Neural cell (in vitro differentiated cells): ENCODE results near the gene ZNF761. TPM values are rescaled to one million over a fixed set of nuclear protein-coding genes. Genes with fewer than 3 reads are reported as not detected.
A peak's percentile ranks its signal among the peaks of the same experiment; 100 is the strongest.
"Not testable (repeated sequence)": the region's sequence is repeated elsewhere in the genome, so short reads cannot be mapped to it uniquely, and the experiment has no call there.

ENCODE experiments used
- H2AFZ ChIP-seq: fragments of 200-600, 300-800 bp; sonication (generic), shearing (Covaris generic); 2 replicates; pipeline ENCODE4 v1.6.0; 2014; ENCODE audit warnings: low read depth, mild to moderate bottlenecking, antibody characterized with exemption, low read length, moderate library complexity
- H3F3A ChIP-seq: fragments of 200-600 bp; shearing (Covaris generic); 2 replicates; pipeline ENCODE4 v1.6.1; 2016; ENCODE audit warnings: mild to moderate bottlenecking, moderate library complexity, mixed read lengths, antibody characterized with exemption, low read length; ENCODE audit not compliant: insufficient read depth, poor library complexity, severe bottlenecking
- H3K27ac ChIP-seq: fragments of 200-600, 300-800 bp; sonication (generic), shearing (Covaris generic); 2 replicates; pipeline ENCODE4 v1.5.1; 2014; ENCODE audit warnings: mild to moderate bottlenecking, low read length, moderate library complexity
- H3K27me3 ChIP-seq: fragments of 300-800, 200-600 bp; sonication (generic), shearing (Covaris generic); 2 replicates; pipeline ENCODE4 v1.6.0; 2014; ENCODE audit warnings: mild to moderate bottlenecking, low read depth, low read length, moderate library complexity; ENCODE audit not compliant: insufficient read depth
- H3K36me3 ChIP-seq: fragments of 300-800, 200-600 bp; sonication (generic), shearing (Covaris generic); 2 replicates; pipeline ENCODE4 v1.5.1; 2014; ENCODE audit warnings: mild to moderate bottlenecking, antibody characterized with exemption, low read length, moderate library complexity; ENCODE audit not compliant: insufficient read depth
- H3K4me2 ChIP-seq: fragments of 300-800, 200-600 bp; sonication (generic), shearing (Covaris generic); 2 replicates; pipeline ENCODE4 v1.6.0; 2014; ENCODE audit warnings: mild to moderate bottlenecking, low read length
- H3K4me3 ChIP-seq: fragments of 300-800, 200-600 bp; sonication (generic), shearing (Covaris generic); 2 replicates; pipeline ENCODE4 v1.5.1; 2014; ENCODE audit warnings: mild to moderate bottlenecking, low read length, moderate library complexity
- H3K79me2 ChIP-seq: fragments of 200-600 bp; shearing (Covaris generic); replicated peaks from 2 replicates; pipeline ENCODE4 v1.6.0; 2014; ENCODE audit warnings: mild to moderate bottlenecking, low read length, moderate library complexity; ENCODE audit not compliant: insufficient read depth
- H3K9ac ChIP-seq: fragments of 300-800, 200-600 bp; sonication (generic), shearing (Covaris generic); 2 replicates; pipeline ENCODE4 v1.6.1; 2016; ENCODE audit warnings: mild to moderate bottlenecking, low read length, mixed read lengths
- H3K9me2 ChIP-seq: fragments of 200-600 bp; shearing (Covaris generic); 2 replicates; pipeline ENCODE4 v1.6.1; 2016; ENCODE audit warnings: mild to moderate bottlenecking, low read length, mixed read lengths; ENCODE audit not compliant: insufficient read depth
- H3K9me3 ChIP-seq: fragments of 200-600, 300-800 bp; sonication (generic), shearing (Covaris generic); 2 replicates; pipeline ENCODE4 v1.6.1; 2016; ENCODE audit warnings: mild to moderate bottlenecking, mixed run types, low read length, moderate library complexity, mixed read lengths
- H4K20me1 ChIP-seq: fragments of 200-600 bp; shearing (Covaris generic); 2 replicates; pipeline ENCODE4 v1.6.1; 2016; ENCODE audit warnings: mild to moderate bottlenecking, mixed run types; ENCODE audit not compliant: insufficient read depth
- CTCF ChIP-seq: fragments of 450-650 bp; IDR thresholded peaks from 2 replicates; pipeline ENCODE4 v1.5.1; 2014; ENCODE audit warnings: antibody characterized with exemption, mild to moderate bottlenecking, moderate library complexity; ENCODE audit not compliant: poor library complexity, severe bottlenecking
- EP300 ChIP-seq: fragments of 450-650 bp; conservative IDR thresholded peaks from 2 replicates; pipeline ENCODE4 v1.6.1; 2014; ENCODE audit warnings: antibody characterized with exemption, mild to moderate bottlenecking, moderate library complexity; ENCODE audit not compliant: poor library complexity, severe bottlenecking
- EZH2 ChIP-seq: fragments of 200-600, 300-800 bp; shearing (Covaris generic), sonication (generic); IDR thresholded peaks from 2 replicates; pipeline ENCODE4 v1.6.1; 2014; ENCODE audit warnings: antibody characterized with exemption, low read length, borderline replicate concordance, mild to moderate bottlenecking; ENCODE audit not compliant: insufficient read depth, poor library complexity, severe bottlenecking
- MXI1 ChIP-seq: fragments of 450-650 bp; conservative IDR thresholded peaks from 2 replicates; pipeline ENCODE4 v1.6.1; 2014; ENCODE audit warnings: antibody characterized with exemption, mild to moderate bottlenecking; ENCODE audit not compliant: poor library complexity, severe bottlenecking
- POLR2AphosphoS5 ChIP-seq: IDR thresholded peaks from 2 replicates; pipeline ENCODE4 v1.6.1; 2012
- RAD21 ChIP-seq: fragments of 450-650 bp; conservative IDR thresholded peaks from 2 replicates; pipeline ENCODE4 v1.6.1; 2014; ENCODE audit warnings: antibody characterized with exemption, mild to moderate bottlenecking, moderate library complexity
- REST ChIP-seq: IDR thresholded peaks from 2 replicates; pipeline ENCODE4 v1.6.1; 2012; ENCODE audit warnings: borderline replicate concordance
- SMC3 ChIP-seq: fragments of 450-650 bp; conservative IDR thresholded peaks from 2 replicates; pipeline ENCODE4 v1.6.1; 2014; ENCODE audit warnings: antibody characterized with exemption, mild to moderate bottlenecking, moderate library complexity; ENCODE audit not compliant: poor library complexity
- TAF1 ChIP-seq: IDR thresholded peaks from 2 replicates; pipeline ENCODE4 v1.6.1; 2012; ENCODE audit warnings: low read depth
- polyA plus RNA-seq: library from polyadenylated mRNA; depleted of rRNA; stranded (reverse); fragments of >200 nt; gene quantifications from 2 replicates; pipeline ENCODE4 v1.2.3, GENCODE V29; 2014

ZNF761 gene
- polyA plus RNA-seq, 1 donor from 2014 or later: 16.8 TPM

GRCh38 chr19:53394974-53395839 is 36.6 kb upstream of the ZNF761 start, which contains the start of gene ZNF765:
TSS of gene ZNF765 (plus strand) at chr19:53395149. CDS start at chr19:53398016, 2,867 bp downstream.
- H2AFZ ChIP-seq: peak within 1 kb of the TSS; percentile 65
- TF ChIP-seq TAF1: no peak
- peak; percentile 74 for TF ChIP-seq CTCF
- TF ChIP-seq MXI1: peak; percentile 89
- peak; percentile 48 for TF ChIP-seq RAD21
- no peak for TF ChIP-seq EP300
- TF ChIP-seq REST: no peak
- TF ChIP-seq POLR2AphosphoS5: peak; percentile 26
- no peak for TF ChIP-seq EZH2
- peak; percentile 59 for TF ChIP-seq SMC3
- H3K27ac ChIP-seq: peak within 1 kb of the TSS; percentile 19
- peak within 1 kb of the TSS; percentile 91 for H3K4me2 ChIP-seq
- no peaks in the 10 kb centered on the region for H3K79me2 ChIP-seq
- peak within 1 kb of the TSS; percentile 82 for H3K4me3 ChIP-seq
- H4K20me1 ChIP-seq: no peaks in the 10 kb centered on the region
- H3K27me3 ChIP-seq: no peaks in the 10 kb centered on the region
- no peaks in the 10 kb centered on the region for H3F3A ChIP-seq
- no peaks in the 10 kb centered on the region for H3K36me3 ChIP-seq
- H3K9me3 ChIP-seq: no peaks in the 10 kb centered on the region
- peak within 1 kb of the TSS; percentile 58 for H3K9ac ChIP-seq
- H3K9me2 ChIP-seq: no peaks in the 10 kb centered on the region

GRCh38 chr19:53395840-53396524 is 35.8 kb upstream of the ZNF761 start:
- H3F3A ChIP-seq, H3K27me3 ChIP-seq, H3K79me2 ChIP-seq, H3K27ac ChIP-seq, H2AFZ ChIP-seq, H3K9me3 ChIP-seq, H3K36me3 ChIP-seq, H3K9me2 ChIP-seq, H4K20me1 ChIP-seq: not testable (repeated sequence)
- Histone ChIP-seq H3K4me3 (peak overlapping the region; percentile 82), H3K4me2 (peak overlapping the region; percentile 55), H3K9ac (peak overlapping the region; percentile 58)
